GM12878 (cell line): ENCODE results near the gene SCYGR1. TPM values are rescaled to one million over a fixed set of nuclear protein-coding genes. Genes with fewer than 3 reads are reported as not detected.

ENCODE experiments used
- ATAC-seq: fragments of 200-7000 bp; cut with Tn5 transposase; 3 replicates; pipeline ENCODE4 v1.9.1; 2020; ENCODE audit warnings: mild to moderate bottlenecking, moderate library complexity
- BruUV-seq: library from RNA; stranded (reverse); fragments of 400-500 nt; replicated peaks from 2 replicates; lab custom pipeline; 2021; lab: Mats Ljungman, UMichigan
- CTCF ChIA-PET: fragments of 300-600 bp; sonication (Branson Sonifier 250); formaldehyde crosslinking; extraction: SDS; loops from one replicate; lab custom pipeline; 2021; ENCODE audit warnings: inconsistent platforms; lab: Yijun Ruan, JAX
- POLR2A ChIA-PET: fragments of 350-600 bp; formaldehyde crosslinking; extraction: SDS; loops from one replicate; lab custom pipeline; 2021; ENCODE audit warnings: inconsistent platforms; lab: Charles Lee
- RAD21 ChIA-PET: fragments of 300-600 bp; sonication (Branson Sonifier 250); formaldehyde crosslinking; loops from one replicate; lab custom pipeline; 2023; ENCODE audit warnings: antibody characterized with exemption; ENCODE audit not compliant: unreplicated experiment; lab: Charles Lee
- SMC1A ChIA-PET: fragments of 300-600 bp; sonication (Branson Sonifier 250); formaldehyde crosslinking; loops from one replicate; lab custom pipeline; 2023; ENCODE audit not compliant: unreplicated experiment, uncharacterized antibody; lab: Charles Lee
- DNase-seq: peaks from one replicate; pipeline ENCODE4 v3.0.0-alpha.2; 2011; ENCODE audit warnings: low read depth, low spot score
- FAIRE-seq: peaks from 3 replicates; lab custom pipeline; 2011; peaks lifted over from hg19 to GRCh38; lab: Jason Lieb, UNC
- H2AFZ ChIP-seq: 2 replicates; pipeline ENCODE4 v1.6.0; 2011; ENCODE audit warnings: low read depth, low read length, control low read depth; ENCODE audit not compliant: control insufficient read depth
- H3K27ac ChIP-seq: 2 replicates; pipeline ENCODE4 v1.5.1; 2011; ENCODE audit warnings: control low read depth; ENCODE audit not compliant: control insufficient read depth, insufficient read depth
- H3K27me3 ChIP-seq, 2 experiments: replicated peaks in 1 of 2; 2 replicates each; pipeline versions ENCODE4 v1.6.0 to v1.6.1; 2011; ENCODE audit warnings: low read length in 1 of 2; ENCODE audit not compliant: control insufficient read depth in 2 of 2, insufficient read depth in 2 of 2
- H3K36me3 ChIP-seq, 2 experiments: 2 replicates each; pipeline ENCODE4 v1.5.1; 2011; ENCODE audit warnings: low read length in 1 of 2; ENCODE audit not compliant: control insufficient read depth in 2 of 2, insufficient read depth in 2 of 2
- H3K4me1 ChIP-seq: 2 replicates; pipeline ENCODE4 v1.6.1; 2011; ENCODE audit warnings: mild to moderate bottlenecking, low read length, moderate library complexity, mixed read lengths; ENCODE audit not compliant: control insufficient read depth, insufficient read depth
- H3K4me2 ChIP-seq: 2 replicates; pipeline ENCODE4 v1.6.0; 2011; ENCODE audit warnings: control low read depth; ENCODE audit not compliant: control insufficient read depth, insufficient read depth
- H3K4me3 ChIP-seq: fragments of 200-600 bp; sonication (generic); 2 replicates; pipeline ENCODE4 v1.5.1; 2016
- H3K79me2 ChIP-seq: 2 replicates; pipeline ENCODE4 v1.6.0; 2011; ENCODE audit warnings: low read length; ENCODE audit not compliant: control insufficient read depth, insufficient read depth
- H3K9ac ChIP-seq: 2 replicates; pipeline ENCODE4 v1.8.0; 2011; ENCODE audit warnings: low read length, control low read depth, mixed read lengths; ENCODE audit not compliant: control insufficient read depth, insufficient read depth
- H3K9me3 ChIP-seq: replicated peaks from 3 replicates; pipeline ENCODE4 v1.5.1; 2011; ENCODE audit warnings: mild to moderate bottlenecking, low read length; ENCODE audit not compliant: control insufficient read depth, insufficient read depth
- H4K20me1 ChIP-seq: 2 replicates; pipeline ENCODE4 v1.6.0; 2011; ENCODE audit not compliant: control insufficient read depth, insufficient read depth
- PBX3 ChIP-seq: IDR thresholded peaks from 2 replicates; pipeline ENCODE4 v1.6.1; 2011; ENCODE audit warnings: mild to moderate bottlenecking, low read depth, low read length, moderate library complexity; ENCODE audit not compliant: insufficient replicate concordance
- RAD51 ChIP-seq: fragments of 450-650 bp; IDR thresholded peaks from 2 replicates; pipeline ENCODE4 v1.6.1; 2016; ENCODE audit warnings: moderate library complexity, mild to moderate bottlenecking, inconsistent platforms
- RFX5 ChIP-seq: IDR thresholded peaks from 2 replicates; pipeline ENCODE4 v1.6.1; 2011; ENCODE audit warnings: low read depth, low read length, improper control_type of control experiment
- SIN3A ChIP-seq: IDR thresholded peaks from 2 replicates; pipeline ENCODE4 v1.6.1; 2012; ENCODE audit warnings: low read depth, low read length, improper control_type of control experiment
- SUZ12 ChIP-seq: fragments of 200-600 bp; sonication (generic); IDR thresholded peaks from one replicate; pipeline ENCODE4 v1.6.1; 2018; ENCODE audit warnings: antibody characterized with exemption, mild to moderate bottlenecking; ENCODE audit not compliant: unreplicated experiment
- WRNIP1 ChIP-seq: IDR thresholded peaks from 2 replicates; pipeline ENCODE4 v1.6.1; 2011; ENCODE audit warnings: low read depth, low read length, improper control_type of control experiment, borderline replicate concordance
- ZBTB4 ChIP-seq: fragments of 450-650 bp; formaldehyde crosslinking; IDR thresholded peaks from 2 replicates; pipeline ENCODE4 v1.4.0; 2022; ENCODE audit warnings: mild to moderate bottlenecking, moderate library complexity
- WGBS: methylation state at CpG from one replicate; pipeline ENCODE4 v1.1.6; 2016; ENCODE audit warnings: low lambda C conversion rate; ENCODE audit not compliant: insufficient replicate concordance, insufficient coverage; ENCODE audit errors: missing lambda C conversion rate; 5-methylcytosine and 5-hydroxymethylcytosine counted together
- in situ Hi-C: fragments of 300-500 bp; cut with MboI; formaldehyde crosslinking; loops from 9 replicates; pipeline ENCODE4 v1.14.3; 2018; ENCODE audit warnings: mixed read lengths
- intact Hi-C: fragments of 100-400 bp; cut with micrococcal nuclease; formaldehyde crosslinking; loops from one replicate; pipeline ENCODE4 v1.14.2; 2022; ENCODE audit not compliant: unreplicated experiment
- polyA plus RNA-seq, 11 experiments: library from polyadenylated mRNA; depleted of rRNA in 4 of 11; unstranded in 6 of 11; stranded (reverse) in 5 of 11; fragments of >200 nt; fragmentation: Nextera tagmentation in 4 of 11; fragmentation: Illumina TruSeq in 1 of 11; extraction: Ambion mirVana in 4 of 11; extraction: Trizol in 1 of 11; gene quantifications; 1 replicate in 1 of 11; 2 replicates in 10 of 11; pipeline versions ENCODE4 v1.2.1 to v1.2.3, GENCODE V29; 2011 to 2016; ENCODE audit warnings: inconsistent platforms in 2 of 11, missing spikeins in 2 of 11, low read depth in 1 of 11
- total RNA-seq, 4 experiments: library from RNA; depleted of rRNA in 3 of 4; stranded (reverse); fragments of >200 nt in 3 of 4; fragmentation: Illumina TruSeq in 1 of 4; extraction: Trizol in 1 of 4; gene quantifications; 2 replicates each; pipeline versions ENCODE4 v1.2.1 to v1.2.3, GENCODE V29; 2013 to 2021

SCYGR1 gene
- total and polyA plus RNA-seq, 10 of the 15 experiments (the other 5 are each of a cell fraction or from before 2014, with no cell fraction given) = not detected

- WGBS = 0% methylated on average over 1 of the region's 1 CpG
- Histone ChIP-seq H3K9me3 (no peaks in the 10 kb centered on the region), H3K27me3 (no peaks in the 10 kb centered on the region), H3K4me1 (no peaks in the 10 kb centered on the region), H4K20me1 (no peaks in the 10 kb centered on the region), H3K9ac (no peak overlapping the region), H3K4me2 (no peak overlapping the region), H3K27ac (no peak overlapping the region), H3K79me2 (no peaks in the 10 kb centered on the region), H3K4me3 (no peak overlapping the region), H2AFZ (no peak overlapping the region), H3K36me3 (no peaks in the 10 kb centered on the region)
- BruUV-seq = no TSS peak
- RAD21 ChIA-PET = interaction anchor here (1.7 kb wide), 1 partner anchor 10 kb away, joined by 4 read pairs; no protein-coding TSS in a partner anchor
- DNase-seq (no peak), FAIRE-seq (peak; percentile 68), ATAC-seq (peak; percentile 40)
- POLR2A ChIA-PET = interaction anchor here (1.1 kb wide), 1 partner anchor 9 kb away, joined by 3 read pairs; no protein-coding TSS in a partner anchor
- CTCF ChIA-PET = interaction anchor here (1.1 to 4.6 kb wide), 2 partner anchors 11 to 124 kb away, joined by 4 to 27 read pairs; no protein-coding TSS in a partner anchor
- no peak for TF ChIP-seq ZBTB4 (CRISPR knock-in tag)
- no peak for TF ChIP-seq RFX5
- TF ChIP-seq RAD51 = no peak
- no peak for TF ChIP-seq WRNIP1
- TF ChIP-seq SIN3A = no peak
- no peak for TF ChIP-seq PBX3
- no peak for TF ChIP-seq SUZ12
- in situ Hi-C loops (no loop called here), intact Hi-C loops (no loop called here)
- SMC1A ChIA-PET = interaction anchor here (1.0 to 3.7 kb wide), 2 partner anchors 11 to 70 kb away, joined by 3 to 16 read pairs; no protein-coding TSS in a partner anchor
Measured at GRCh38 chr2:227395556-227395955, 7.8 kb upstream of the SCYGR1 start.
